HG02798 (cell line): ENCODE data around the gene UVRAG.
"Not testable (repeated sequence)": the region's sequence is repeated elsewhere in the genome, so short reads cannot be mapped to it uniquely, and the experiment has no call there.

ENCODE experiments used
- ATAC-seq: cut with Tn5 transposase; IDR thresholded peaks from one replicate; pipeline ENCODE4 v1.9.1; 2021; ENCODE audit warnings: mild to moderate bottlenecking; ENCODE audit not compliant: unreplicated experiment, poor library complexity

UVRAG gene

GRCh38 chr11:76048763-76049162 lies 233.8 kb downstream of the UVRAG start:
- no peak for ATAC-seq

GRCh38 chr11:76049511-76049910 lies 234.5 kb downstream of the UVRAG start:
- ATAC-seq = no peak

GRCh38 chr11:76051937-76052336 lies 236.9 kb downstream of the UVRAG start:
- ATAC-seq = no peak

GRCh38 chr11:76054330-76054729 lies 239.3 kb downstream of the UVRAG start:
- ATAC-seq = no peak

GRCh38 chr11:76056876-76057275 lies 241.9 kb downstream of the UVRAG start:
- no peak for ATAC-seq

- not testable (repeated sequence) for ATAC-seq
Observed at GRCh38 chr11:76060475-76061036, 245.5 kb downstream of the UVRAG start.

- ATAC-seq = peak; percentile 89
Observed at GRCh38 chr11:76062733-76063132, 247.7 kb downstream of the UVRAG start.

GRCh38 chr11:76064192-76064591 lies 249.2 kb downstream of the UVRAG start:
- no peak for ATAC-seq

GRCh38 chr11:76067099-76067498 lies 252.1 kb downstream of the UVRAG start:
- ATAC-seq = no peak

- ATAC-seq = no peak
Observed at GRCh38 chr11:76069001-76069400, 254.0 kb downstream of the UVRAG start.

GRCh38 chr11:76071090-76071489 lies 256.1 kb downstream of the UVRAG start:
- no peak for ATAC-seq

GRCh38 chr11:76073724-76074123 lies 258.7 kb downstream of the UVRAG start:
- no peak for ATAC-seq

GRCh38 chr11:76074148-76075095 lies 259.4 kb downstream of the UVRAG start:
- no peak for ATAC-seq

GRCh38 chr11:76075716-76076115 lies 260.7 kb downstream of the UVRAG start:
- ATAC-seq = no peak

- not testable (repeated sequence) for ATAC-seq
Observed at GRCh38 chr11:76076253-76076652, 261.2 kb downstream of the UVRAG start.

GRCh38 chr11:76076749-76077148 lies 261.7 kb downstream of the UVRAG start:
- no peak for ATAC-seq

- ATAC-seq = no peak
Observed at GRCh38 chr11:76077575-76078150, 262.7 kb downstream of the UVRAG start.

- ATAC-seq = not testable (repeated sequence)
Observed at GRCh38 chr11:76081084-76081483, 266.1 kb downstream of the UVRAG start.

GRCh38 chr11:76083563-76084451 lies 268.8 kb downstream of the UVRAG start:
- no peak for ATAC-seq

- ATAC-seq = no peak
Observed at GRCh38 chr11:76085270-76085669, 270.3 kb downstream of the UVRAG start.
